ENCODE results near the gene SHKBP1.

The SHKBP1 gene

GRCh38 chr19:40576151-40576584 is 505 bp upstream of the SHKBP1 start:
- H3K4me3 ChIP-seq (ENCODE audit: low read depth, low read length), result peak overlapping the region; percentile 92
- no peak for TF ChIP-seq CTCF (IDR thresholded peaks at IDR 0.05; ENCODE audit: low read depth, low read length)
- in situ Hi-C loops (cut with HindIII; ENCODE audit: low sequenced_read_pairs), result no loop called here
- DNase-seq (ENCODE audit: low read depth, low spot score), result no peak

GRCh38 chr19:40578442-40578908 is 1.8 kb downstream of the SHKBP1 start:
- no peak for TF ChIP-seq CTCF (IDR thresholded peaks at IDR 0.05; ENCODE audit: low read depth, low read length)
- in situ Hi-C loops (cut with HindIII; ENCODE audit: low sequenced_read_pairs), result no loop called here
- no peak overlapping the region for H3K4me3 ChIP-seq (ENCODE audit: low read depth, low read length)
- peak; percentile 31 for DNase-seq (ENCODE audit: low read depth, low spot score)

GRCh38 chr19:40580619-40581018 is 3.9 kb downstream of the SHKBP1 start:
- TF ChIP-seq CTCF (IDR thresholded peaks at IDR 0.05; ENCODE audit: low read depth, low read length), result no peak
- in situ Hi-C loops (cut with HindIII; ENCODE audit: low sequenced_read_pairs), result no loop called here
- no peak for DNase-seq (ENCODE audit: low read depth, low spot score)
- no peak overlapping the region for H3K4me3 ChIP-seq (ENCODE audit: low read depth, low read length)

- in situ Hi-C loops (cut with HindIII; ENCODE audit: low sequenced_read_pairs), result no loop called here
- no peak for TF ChIP-seq CTCF (IDR thresholded peaks at IDR 0.05; ENCODE audit: low read depth, low read length)
- no peak overlapping the region for H3K4me3 ChIP-seq (ENCODE audit: low read depth, low read length)
- DNase-seq (ENCODE audit: low read depth, low spot score), result no peak
Measured at GRCh38 chr19:40581531-40581930, 4.9 kb downstream of the SHKBP1 start.

GRCh38 chr19:40582467-40582866 is 5.8 kb downstream of the SHKBP1 start:
- TF ChIP-seq CTCF (IDR thresholded peaks at IDR 0.05; ENCODE audit: low read depth, low read length), result no peak
- no peak overlapping the region for H3K4me3 ChIP-seq (ENCODE audit: low read depth, low read length)
- in situ Hi-C loops (cut with HindIII; ENCODE audit: low sequenced_read_pairs), result no loop called here

GRCh38 chr19:40583283-40583682 is 6.6 kb downstream of the SHKBP1 start:
- in situ Hi-C loops (cut with HindIII; ENCODE audit: low sequenced_read_pairs), result no loop called here

More at GRCh38 chr19:40582467-40582866, 5.8 kb downstream of the SHKBP1 start:
- DNase-seq (ENCODE audit: low read depth, low spot score), result no peak

More at GRCh38 chr19:40583283-40583682, 6.6 kb downstream of the SHKBP1 start:
- DNase-seq (ENCODE audit: low read depth, low spot score), result no peak
- TF ChIP-seq CTCF (IDR thresholded peaks at IDR 0.05; ENCODE audit: low read depth, low read length), result no peak
- no peak overlapping the region for H3K4me3 ChIP-seq (ENCODE audit: low read depth, low read length)

Data from astrocyte of the spinal cord (primary cell).